GM18508 (cell line): ENCODE measurements around the gene DSCAML1.

ENCODE experiments used
- ATAC-seq: cut with Tn5 transposase; IDR thresholded peaks from one replicate; pipeline ENCODE4 v1.9.1; 2021; ENCODE audit warnings: moderate number of reproducible peaks; ENCODE audit not compliant: insufficient read depth, unreplicated experiment

DSCAML1 gene

DNA sequence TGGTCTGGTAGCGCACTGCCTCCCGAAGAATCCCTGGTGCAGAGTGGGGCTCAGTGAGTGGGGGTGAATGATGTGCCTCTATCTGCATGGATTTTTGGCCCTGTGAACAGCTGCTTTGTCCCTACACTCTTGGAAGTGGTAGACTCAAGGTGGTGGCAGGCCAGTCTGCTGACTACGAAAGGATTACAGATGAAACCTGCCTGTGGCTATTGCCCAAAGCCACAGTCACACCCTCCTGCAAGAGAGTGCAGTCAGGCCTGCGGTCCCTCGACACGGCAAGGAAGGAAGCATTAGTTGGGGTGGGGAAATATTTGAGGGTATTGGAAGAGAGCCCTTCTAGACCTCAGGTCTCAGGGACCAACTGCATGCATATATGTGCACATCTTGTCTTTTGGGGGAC lies 63.7 kb downstream of the DSCAML1 start:
- no peak for ATAC-seq

DNA sequence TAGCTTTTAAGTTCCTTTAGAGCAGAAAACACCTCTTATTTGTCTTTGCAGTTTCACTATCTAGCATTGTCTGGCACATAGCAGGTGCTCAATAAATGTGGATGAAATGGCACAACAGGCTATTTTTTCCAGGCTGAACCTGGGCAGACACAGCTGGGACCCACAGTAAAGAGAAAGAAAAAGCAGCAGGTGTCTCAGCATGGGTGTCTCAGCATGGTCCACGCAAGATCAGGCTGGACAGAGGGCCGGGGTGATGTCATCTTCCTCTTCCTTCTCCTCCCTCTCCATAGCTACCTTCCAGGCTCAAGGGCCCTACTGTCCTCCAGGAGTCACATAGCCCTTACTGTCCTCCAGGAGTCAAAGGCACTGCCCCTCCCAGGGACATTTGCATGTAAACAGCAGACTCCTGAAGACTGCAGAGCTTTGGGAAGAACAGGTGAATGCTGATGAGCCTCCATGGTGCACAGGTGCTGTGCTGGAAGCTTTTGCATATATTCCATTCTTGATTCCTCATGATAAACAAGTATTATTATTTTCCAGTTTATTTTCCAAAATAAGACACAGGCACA lies 65.2 kb downstream of the DSCAML1 start:
- no peak for ATAC-seq

DNA sequence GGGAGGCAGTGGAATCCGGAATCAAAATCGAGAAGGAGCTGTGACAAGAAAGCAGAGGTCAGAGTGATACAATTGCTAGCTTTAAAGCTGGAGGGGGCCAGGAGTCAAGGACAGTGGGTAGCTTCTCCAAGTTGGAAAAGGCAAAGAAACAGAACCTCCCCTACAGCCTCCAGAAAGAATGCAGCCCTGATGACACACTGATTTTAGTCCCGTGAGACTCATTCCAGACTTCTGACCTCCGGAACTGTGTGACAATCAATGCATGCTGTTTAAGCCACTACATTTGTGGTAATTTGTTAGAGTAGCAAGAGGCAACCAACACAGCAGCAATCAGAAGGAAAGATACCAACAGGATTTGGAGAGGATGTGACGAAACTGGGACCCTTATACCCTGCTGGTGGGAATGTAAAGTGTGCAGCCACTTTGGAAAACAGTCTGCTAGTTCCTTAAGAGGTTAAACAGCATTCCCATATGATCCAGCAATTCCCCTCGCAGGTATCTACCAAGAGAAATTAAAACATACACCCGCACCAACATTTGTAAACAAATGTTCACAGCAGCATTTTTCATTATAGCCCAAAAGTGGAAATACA lies 66.7 kb downstream of the DSCAML1 start:
- ATAC-seq: no peak

DNA sequence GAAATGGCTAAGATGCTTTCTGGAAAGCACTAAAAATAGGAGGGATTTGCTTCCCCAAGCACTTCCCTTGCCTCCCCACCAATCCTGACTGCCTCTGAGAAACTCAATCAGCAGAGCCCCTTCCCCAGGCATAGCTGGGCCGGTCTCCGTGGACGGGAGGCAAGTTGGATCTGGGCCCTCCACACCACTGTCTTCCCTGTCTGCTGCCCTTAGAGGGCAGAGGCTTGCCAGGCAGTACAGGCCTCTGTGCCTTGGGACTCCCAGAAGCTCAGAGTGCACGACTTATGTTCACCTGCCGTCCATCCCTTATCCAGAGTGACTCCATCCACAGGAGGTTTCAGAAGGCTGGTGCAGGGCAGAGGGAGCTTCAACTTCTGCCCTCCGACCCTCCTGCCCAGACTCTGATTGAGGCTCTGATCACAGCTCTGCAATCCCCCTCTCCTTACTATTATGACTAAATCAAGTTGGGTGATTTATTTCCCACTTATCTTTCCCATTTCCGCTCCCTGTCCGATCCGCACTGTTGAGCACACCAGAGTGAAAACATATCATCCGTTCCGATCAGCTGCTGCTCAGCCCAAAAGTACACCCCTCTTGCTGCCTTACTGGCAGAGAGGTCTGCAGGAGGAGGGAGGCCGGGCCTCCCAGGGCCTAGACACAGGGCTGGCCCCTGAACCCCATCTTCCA lies 71.8 kb downstream of the DSCAML1 start:
- ATAC-seq: no peak

DNA sequence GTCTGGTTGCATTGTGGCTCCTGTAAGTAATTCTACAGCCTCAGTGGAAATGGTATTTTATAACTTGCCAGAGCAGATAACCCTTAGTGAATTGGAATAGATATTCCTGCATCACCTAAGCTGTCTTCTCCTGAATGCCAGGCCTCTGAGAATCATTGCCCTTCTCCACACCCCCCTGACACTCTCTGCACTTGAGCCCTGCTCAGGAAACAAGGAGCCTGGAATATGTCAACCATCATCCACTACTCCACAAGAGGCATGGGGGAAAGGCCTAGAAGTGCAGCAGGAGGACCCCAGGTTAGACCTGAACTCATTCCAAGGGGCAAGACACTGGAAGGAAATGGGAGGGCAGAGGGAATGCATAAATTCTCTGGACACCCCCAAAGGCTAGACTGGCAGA lies 72.4 kb downstream of the DSCAML1 start:
- no peak for ATAC-seq

DNA sequence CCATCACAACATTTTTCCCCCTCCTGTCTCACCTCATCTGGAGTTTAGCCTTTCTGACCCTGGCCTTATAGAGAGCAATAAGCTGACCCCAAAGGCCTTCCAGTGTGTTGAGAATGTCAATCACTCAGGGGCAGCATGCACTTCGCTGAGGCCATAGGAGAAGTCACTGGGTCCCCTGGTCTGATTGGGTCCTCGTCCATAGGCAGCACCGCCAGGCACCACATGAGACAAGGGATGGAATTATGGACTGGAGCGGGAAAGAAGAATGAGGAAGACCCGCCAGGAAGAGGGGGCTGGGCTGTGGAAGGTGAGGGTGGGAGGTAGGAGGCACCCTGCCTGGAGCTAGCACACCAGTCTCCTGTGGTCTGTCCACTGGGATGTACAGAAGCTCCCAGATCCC lies 72.9 kb downstream of the DSCAML1 start:
- ATAC-seq: no peak

DNA sequence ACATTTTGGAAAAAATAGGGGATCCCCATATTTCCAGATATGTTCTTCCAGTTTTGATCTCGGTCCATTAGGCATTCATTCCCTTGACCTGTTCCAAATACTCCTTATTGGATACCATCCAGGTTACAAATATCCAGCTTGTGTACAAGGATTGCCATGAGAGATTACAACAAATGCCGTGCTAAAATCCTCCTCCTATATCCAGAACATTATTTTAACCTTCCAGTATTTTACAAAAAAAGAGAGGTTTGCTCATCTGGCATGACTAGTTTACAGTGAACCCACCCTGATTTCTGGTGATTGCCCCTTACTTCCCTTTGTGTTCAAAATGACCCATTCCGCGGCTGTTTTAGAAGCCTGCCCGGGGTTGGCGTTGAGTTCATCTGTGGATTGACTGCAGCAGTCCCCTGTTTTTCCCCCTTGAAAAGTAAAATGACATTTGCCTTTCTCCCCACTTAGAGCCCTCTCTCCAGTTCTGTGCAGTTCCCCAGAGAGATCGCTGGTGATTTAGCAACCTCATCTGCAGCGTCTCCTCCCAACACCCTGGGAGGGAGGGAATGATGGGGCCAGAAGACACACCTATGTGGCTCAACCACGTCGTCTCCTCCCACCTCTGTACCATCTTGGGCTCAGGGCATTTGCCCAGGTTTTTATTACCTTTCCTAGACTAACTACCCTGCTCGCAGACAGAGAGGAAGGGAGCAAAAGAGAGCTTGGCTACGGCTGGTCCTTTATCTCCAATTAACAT lies 73.6 kb downstream of the DSCAML1 start:
- no peak for ATAC-seq

DNA sequence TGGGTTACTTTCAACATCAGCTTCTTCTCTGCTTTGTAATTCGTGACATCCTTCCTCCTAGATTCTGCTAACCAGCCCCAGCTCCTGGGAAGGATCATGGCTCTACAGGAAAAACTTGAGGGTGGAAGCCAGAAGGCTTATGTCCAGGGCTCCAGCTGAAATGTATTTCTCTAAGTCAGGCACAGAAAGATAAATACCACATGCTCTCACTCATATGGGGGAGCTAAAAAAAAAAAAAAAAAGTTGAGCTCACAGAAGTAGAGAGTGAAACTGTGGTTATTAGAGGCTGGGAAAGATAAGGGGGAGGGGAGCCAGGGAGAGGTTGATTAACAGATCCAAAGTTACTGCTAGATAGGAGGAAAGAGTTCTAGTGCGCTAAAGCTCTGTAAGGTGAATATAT lies 74.9 kb downstream of the DSCAML1 start:
- ATAC-seq: no peak

DNA sequence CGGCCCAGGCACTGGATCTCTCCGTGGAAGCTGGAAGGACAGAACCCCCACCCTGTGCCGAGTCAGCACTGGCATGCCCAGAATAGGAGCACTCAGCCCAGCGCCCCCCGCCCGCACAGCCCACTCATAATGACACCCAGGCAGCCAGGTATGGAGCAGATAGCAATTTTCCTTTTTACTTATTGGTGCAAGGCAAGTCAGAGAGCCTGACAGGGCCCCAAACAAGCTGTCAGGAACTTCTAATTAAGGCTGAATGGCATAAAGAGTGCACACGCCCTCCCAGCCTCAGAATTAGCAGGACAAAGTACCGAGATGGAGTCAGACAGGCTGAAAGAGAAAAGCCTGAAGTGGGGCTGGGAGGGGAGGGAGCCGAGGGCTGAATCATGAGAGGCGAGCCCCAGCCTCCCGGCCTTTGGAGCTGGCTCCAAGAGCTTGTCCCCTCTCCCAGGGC lies 76.9 kb downstream of the DSCAML1 start:
- no peak for ATAC-seq

DNA sequence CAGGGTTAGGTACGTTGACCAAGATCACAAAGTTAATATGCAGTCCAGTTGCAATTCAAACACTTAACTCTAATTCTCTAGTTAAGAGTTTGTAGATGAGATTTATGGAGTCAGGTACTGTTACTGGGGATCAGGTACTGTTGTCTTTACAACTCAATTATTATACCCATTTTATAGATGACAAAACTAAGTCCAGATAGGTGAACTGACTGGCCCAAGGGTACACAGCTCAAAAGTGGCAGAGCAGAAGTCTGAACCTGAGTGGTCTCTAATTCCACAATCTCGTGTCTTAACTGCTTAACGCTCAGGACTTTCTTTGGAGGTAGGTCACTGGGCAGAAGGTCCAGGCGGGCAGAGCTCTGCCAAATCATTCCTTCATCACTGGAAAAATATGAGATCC lies 77.5 kb downstream of the DSCAML1 start:
- ATAC-seq: no peak

DNA sequence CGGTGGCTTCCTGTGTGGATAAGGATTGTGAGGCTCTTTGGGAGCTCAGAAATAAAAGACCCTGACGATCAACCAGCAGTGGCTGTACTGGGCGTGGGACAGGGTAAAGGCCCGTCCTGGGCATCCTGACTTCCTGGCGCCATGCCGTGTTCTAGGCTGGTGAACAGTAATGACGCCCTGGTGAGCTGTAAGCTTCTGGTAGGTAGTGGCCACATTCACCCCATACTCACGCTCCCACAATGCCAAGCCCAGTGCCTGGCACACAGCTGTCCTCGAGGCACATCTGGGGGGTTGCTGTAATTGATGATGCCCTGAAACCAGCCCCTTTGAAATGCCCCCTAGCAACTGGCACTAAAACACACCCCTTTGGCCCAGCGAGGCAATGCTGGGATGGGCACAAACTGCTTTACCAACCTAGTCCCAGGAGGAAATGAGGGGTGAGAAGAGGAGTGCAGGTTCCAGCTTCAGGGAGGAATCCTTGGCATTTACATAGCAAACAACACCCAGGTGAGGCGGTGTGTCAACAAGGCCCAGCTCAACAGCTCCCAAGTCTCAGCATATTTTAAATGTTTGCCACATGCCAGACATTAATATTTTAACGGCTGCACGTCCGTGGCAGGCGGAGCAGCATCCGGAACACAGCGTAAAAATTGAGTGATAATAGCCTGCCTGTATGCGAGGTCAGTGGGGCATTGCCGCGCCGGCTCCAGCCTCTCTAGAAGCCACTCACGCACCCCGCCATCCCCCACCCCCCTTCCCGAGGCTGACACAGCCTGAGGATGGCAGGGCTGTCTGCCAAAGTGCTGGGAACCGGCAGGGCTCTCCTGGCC lies 79.3 kb downstream of the DSCAML1 start:
- no peak for ATAC-seq

DNA sequence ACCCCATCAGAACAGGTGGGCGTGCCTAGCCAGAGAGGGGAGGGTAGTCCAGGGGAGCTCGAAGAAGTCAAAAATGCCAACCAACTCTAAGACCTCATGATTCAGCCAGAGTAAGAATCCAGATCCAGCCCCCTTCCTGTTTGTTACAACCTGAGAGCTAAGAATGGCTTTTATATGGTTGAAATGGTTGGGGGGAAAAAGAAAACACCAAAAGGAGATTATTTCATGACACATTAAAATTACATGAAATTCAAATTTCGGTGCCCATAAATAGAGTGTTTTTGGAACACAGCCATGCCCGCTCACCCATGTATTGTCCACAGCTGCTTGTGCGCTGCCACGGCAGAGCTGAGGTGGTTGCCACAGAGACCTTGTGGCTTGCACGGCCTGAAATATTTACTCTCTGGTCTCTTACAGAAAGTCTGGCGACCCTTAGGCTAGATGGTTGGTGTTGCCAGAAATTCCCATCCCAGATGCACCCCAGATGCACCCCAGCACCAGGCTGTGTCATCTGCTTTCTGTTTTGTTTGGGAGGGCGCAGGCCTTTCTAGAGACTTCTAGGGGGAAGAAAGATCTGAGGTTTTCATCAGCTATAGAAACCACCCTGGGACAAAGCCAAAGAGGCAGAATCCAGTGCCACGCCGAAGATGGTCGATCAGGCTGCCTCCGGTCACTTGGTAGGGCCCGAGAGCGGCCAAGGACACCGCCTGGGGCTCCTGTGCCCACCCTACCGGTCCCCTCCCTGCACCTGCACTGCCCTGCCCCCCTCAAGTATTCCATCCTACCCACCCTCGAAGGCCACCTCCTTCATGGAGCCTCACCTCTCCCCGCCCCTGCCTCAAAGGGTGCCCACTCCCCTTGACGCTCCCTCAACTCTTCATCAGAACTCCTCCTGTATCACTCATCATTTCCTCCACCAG lies 80.2 kb downstream of the DSCAML1 start:
- ATAC-seq: no peak

DNA sequence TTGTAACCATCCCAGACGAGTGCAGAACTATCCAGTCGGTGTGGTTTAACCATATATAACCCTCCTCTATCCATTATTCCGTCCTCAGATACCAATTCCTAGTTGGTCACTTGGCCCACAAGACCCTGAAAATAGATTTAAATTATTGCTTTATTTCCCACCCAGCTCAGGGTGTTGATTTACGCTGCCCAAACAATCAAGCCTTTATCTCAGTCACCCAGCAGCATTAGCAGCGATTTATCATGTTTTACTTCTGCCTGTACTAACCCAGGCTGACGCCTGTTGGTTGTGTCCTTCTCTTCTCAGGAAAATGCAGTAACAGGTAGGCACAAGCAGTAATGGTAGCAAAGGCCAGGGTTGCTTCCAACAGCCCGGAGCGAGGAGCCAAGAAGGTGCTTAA lies 81.2 kb downstream of the DSCAML1 start:
- ATAC-seq: no peak

DNA sequence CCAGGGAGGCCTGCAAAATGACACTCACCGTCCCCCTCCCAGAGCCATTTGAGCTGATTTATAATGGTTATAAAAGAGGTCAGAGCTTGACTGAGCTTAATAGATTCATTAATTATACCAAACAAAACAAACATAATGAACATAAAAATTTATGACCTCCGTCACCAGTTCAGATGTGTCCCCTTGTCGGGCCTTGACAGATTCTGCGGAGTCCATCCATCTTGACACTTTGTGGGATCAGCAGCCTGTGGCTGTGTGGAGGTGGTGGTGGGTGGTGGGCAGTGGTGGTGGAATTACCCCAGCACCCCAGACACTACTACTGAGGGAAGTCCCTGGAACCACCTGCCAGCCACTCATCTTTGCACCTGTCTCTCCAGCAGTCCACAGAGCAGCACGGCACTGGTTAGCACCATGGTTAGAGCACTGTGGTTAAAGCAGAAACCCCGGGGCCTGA lies 83.5 kb downstream of the DSCAML1 start:
- no peak for ATAC-seq

DNA sequence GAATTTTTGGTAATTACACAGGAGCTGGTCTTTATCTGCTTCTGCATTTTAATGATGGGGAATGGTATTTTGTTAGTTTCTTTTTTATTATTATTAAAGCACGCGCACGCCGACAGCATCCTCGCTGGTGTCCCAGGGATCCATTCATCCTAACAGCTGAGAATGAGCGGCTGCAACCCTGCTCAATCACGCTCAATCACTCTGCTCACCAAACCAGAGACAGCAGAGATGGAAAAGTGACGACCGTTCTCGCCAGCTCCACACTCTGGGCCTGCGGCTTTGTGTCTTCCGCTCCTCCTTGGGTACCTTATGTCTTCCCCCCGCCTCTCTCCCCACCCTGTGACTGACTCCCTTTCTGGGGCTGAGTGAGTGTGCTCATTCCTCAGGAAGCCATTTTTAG lies 84.5 kb downstream of the DSCAML1 start:
- no peak for ATAC-seq

DNA sequence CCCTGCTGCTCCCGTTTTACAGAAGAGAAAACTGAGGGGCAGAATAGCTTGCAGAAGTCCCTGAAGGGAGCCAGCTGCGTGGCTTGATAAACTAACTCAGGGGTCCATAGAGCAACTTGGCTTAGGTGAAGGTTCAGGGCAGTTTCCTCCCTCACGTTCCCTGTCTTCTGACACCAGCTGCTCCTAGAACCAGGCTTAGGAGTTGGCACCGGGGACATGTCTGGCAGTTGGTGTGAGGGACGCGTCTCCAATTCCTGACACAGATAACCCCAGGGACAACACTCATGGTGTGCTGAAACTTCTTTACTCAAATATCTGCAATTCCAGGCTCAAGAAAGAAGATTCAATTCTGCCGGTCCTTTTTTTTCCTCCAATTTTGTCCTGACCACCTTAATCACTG lies 85.7 kb downstream of the DSCAML1 start:
- ATAC-seq: no peak

DNA sequence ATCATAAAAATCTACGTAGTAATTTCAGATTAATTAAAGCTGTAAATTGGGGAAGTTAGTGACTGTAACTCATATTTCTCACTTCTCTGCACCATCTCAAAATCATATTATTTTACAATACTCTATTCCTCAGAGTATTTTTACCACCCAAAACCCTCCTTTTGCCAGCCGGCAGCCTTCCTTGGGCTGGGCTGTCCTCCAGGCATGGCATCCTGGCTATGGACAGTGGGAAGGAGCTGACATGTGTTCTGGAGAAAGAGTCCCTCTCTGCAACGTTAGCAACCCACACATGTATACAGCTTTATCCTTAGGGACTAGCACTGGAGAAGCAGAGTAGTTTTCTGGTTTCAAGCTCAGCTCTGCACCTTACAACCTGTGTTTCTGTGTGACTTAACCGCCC lies 86.8 kb downstream of the DSCAML1 start:
- ATAC-seq: no peak

DNA sequence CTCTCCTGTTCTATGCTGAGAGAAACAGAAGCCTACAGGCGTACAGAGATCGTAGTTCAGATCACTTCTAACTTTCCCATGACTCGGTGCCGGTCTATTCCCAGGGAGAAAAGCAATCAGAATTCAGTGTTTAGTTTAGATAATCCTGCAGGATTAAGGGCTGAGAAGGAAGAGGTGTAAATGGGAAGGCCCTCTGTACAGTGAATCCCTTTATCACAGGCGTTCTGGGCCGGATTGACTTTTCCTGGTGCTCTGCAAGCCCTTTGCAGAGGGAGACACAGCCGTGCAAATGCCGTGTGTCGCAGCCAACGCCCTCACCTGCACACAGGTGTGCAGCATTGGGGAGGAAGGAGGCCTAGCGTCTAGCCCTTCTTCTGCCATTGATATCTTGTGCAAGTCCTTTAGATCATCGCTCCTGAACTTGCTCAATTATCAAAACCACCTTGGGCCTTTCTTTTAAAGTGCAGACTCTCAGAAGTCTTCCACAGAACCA lies 90.6 kb downstream of the DSCAML1 start:
- no peak for ATAC-seq

DNA sequence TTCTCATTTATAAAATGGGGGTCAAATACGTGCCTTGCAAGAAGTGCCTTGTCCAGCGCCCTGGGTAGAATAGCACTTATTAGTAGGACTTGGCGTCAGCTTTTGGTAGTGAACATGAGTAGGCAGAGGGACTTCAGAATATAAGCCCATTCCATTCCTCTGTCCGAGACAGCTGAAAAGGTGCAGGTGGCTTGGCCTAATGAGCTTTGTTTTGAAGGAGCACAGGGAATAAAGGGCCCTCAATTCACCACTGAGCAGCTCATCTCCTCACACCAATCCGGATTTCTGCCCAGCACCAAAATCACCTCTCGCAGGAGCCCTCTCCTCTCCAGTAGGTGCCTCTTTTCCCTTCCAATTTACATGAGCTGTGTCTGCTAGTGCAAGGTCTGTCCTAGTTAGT lies 91.2 kb downstream of the DSCAML1 start:
- ATAC-seq: no peak
